H9 (cell line): ENCODE results near the gene ARHGAP26. TPM values are rescaled to one million over a fixed set of nuclear protein-coding genes. Genes with fewer than 3 reads are reported as not detected.

Experiments
- DNase-seq: peaks from one replicate; pipeline ENCODE4 v3.0.0-alpha.2; 2017
- H2AFZ ChIP-seq: one replicate; pipeline ENCODE4 v1.6.1; 2013; ENCODE audit warnings: mild to moderate bottlenecking, low read length, control low read depth, moderate library complexity
- H2AK5ac ChIP-seq: 2 replicates; pipeline ENCODE4 v1.6.1; 2013; ENCODE audit warnings: low read length, control low read depth, mixed read lengths; ENCODE audit not compliant: insufficient read length
- H2BK120ac ChIP-seq: one replicate; pipeline ENCODE4 v1.6.1; 2013; ENCODE audit warnings: low read depth, mild to moderate bottlenecking, low read length, control low read depth, inconsistent platforms; ENCODE audit not compliant: poor library complexity, severe bottlenecking
- H2BK12ac ChIP-seq: 2 replicates; pipeline ENCODE4 v1.6.1; 2013; ENCODE audit warnings: low read length, control low read depth, mixed read lengths, low read depth; ENCODE audit not compliant: insufficient read length
- H2BK15ac ChIP-seq: 2 replicates; pipeline ENCODE4 v1.6.1; 2013; ENCODE audit warnings: low read depth, low read length, control low read depth
- H2BK20ac ChIP-seq: one replicate; pipeline ENCODE4 v1.6.1; 2013; ENCODE audit warnings: low read depth, mild to moderate bottlenecking, low read length, control low read depth, inconsistent platforms; ENCODE audit not compliant: poor library complexity, severe bottlenecking
- H2BK5ac ChIP-seq: 2 replicates; pipeline ENCODE4 v1.6.1; 2013; ENCODE audit warnings: low read length, control low read depth, mixed read lengths; ENCODE audit not compliant: insufficient read length
- H3K14ac ChIP-seq: 2 replicates; pipeline ENCODE4 v1.6.1; 2013; ENCODE audit warnings: low read length, control low read depth; ENCODE audit not compliant: insufficient read depth
- H3K18ac ChIP-seq: 2 replicates; pipeline ENCODE4 v1.6.1; 2013; ENCODE audit warnings: low read depth, mild to moderate bottlenecking, mixed read lengths, low read length, control low read depth; ENCODE audit not compliant: insufficient read length
- H3K23ac ChIP-seq: 2 replicates; pipeline ENCODE4 v1.6.1; 2013; ENCODE audit warnings: low read length, control low read depth, mixed read lengths, low read depth; ENCODE audit not compliant: insufficient read length
- H3K23me2 ChIP-seq: 2 replicates; pipeline ENCODE4 v1.6.1; 2013; ENCODE audit warnings: low read depth, mild to moderate bottlenecking, mixed read lengths, low read length, control low read depth; ENCODE audit not compliant: insufficient read length, poor library complexity, severe bottlenecking
- H3K27ac ChIP-seq: 2 replicates; pipeline ENCODE4 v1.5.1; 2013; ENCODE audit warnings: low read length, control low read depth, mixed read lengths, low read depth; ENCODE audit not compliant: insufficient read length
- H3K27me3 ChIP-seq: 2 replicates; pipeline ENCODE4 v1.6.1; 2013; ENCODE audit warnings: low read length, control low read depth, inconsistent platforms; ENCODE audit not compliant: insufficient read depth
- H3K4ac ChIP-seq: 2 replicates; pipeline ENCODE4 v1.6.1; 2013; ENCODE audit warnings: low read depth, mild to moderate bottlenecking, control low read depth, inconsistent platforms, low read length, moderate library complexity
- H3K4me1 ChIP-seq: 2 replicates; pipeline ENCODE4 v1.6.1; 2013; ENCODE audit warnings: low read length, control low read depth, inconsistent platforms; ENCODE audit not compliant: insufficient read depth
- H3K4me2 ChIP-seq: 2 replicates; pipeline ENCODE4 v1.6.1; 2013; ENCODE audit warnings: low read length, control low read depth, mixed read lengths; ENCODE audit not compliant: insufficient read length, insufficient read depth
- H3K56ac ChIP-seq: 2 replicates; pipeline ENCODE4 v1.6.1; 2013; ENCODE audit warnings: low read depth, mild to moderate bottlenecking, mixed read lengths, low read length, control low read depth; ENCODE audit not compliant: insufficient read length
- H3K79me1 ChIP-seq: 2 replicates; pipeline ENCODE4 v1.6.1; 2013; ENCODE audit warnings: low read depth, mild to moderate bottlenecking, moderate library complexity, low read length, control low read depth, inconsistent platforms; ENCODE audit not compliant: insufficient read depth, poor library complexity, severe bottlenecking
- H3K79me2 ChIP-seq: 2 replicates; pipeline ENCODE4 v1.6.1; 2013; ENCODE audit warnings: low read length, control low read depth, inconsistent platforms; ENCODE audit not compliant: insufficient read depth
- H3K9ac ChIP-seq: 2 replicates; pipeline ENCODE4 v1.6.1; 2013; ENCODE audit warnings: low read length, control low read depth, mixed read lengths; ENCODE audit not compliant: insufficient read length; ENCODE audit errors: extremely low read depth
- H3K9me3 ChIP-seq: one replicate; pipeline ENCODE4 v1.6.1; 2013; ENCODE audit warnings: low read depth, low read length, inconsistent platforms; ENCODE audit not compliant: control insufficient read depth
- H3T11ph ChIP-seq: one replicate; pipeline ENCODE4 v1.6.1; 2013; ENCODE audit warnings: mild to moderate bottlenecking, low read length, control low read depth, inconsistent platforms
- H4K20me1 ChIP-seq: one replicate; pipeline ENCODE4 v1.6.1; 2013; ENCODE audit not compliant: control insufficient read depth, insufficient read length, insufficient read depth
- H4K5ac ChIP-seq: 2 replicates; pipeline ENCODE4 v1.6.1; 2013; ENCODE audit warnings: low read depth, mild to moderate bottlenecking, mixed read lengths, low read length, control low read depth; ENCODE audit not compliant: insufficient read length
- H4K8ac ChIP-seq: replicated peaks from 2 replicates; pipeline ENCODE4 v1.6.1; 2013; ENCODE audit warnings: low read length, control low read depth, mixed read lengths, low read depth; ENCODE audit not compliant: insufficient read length
- H4K91ac ChIP-seq: 2 replicates; pipeline ENCODE4 v1.6.1; 2013; ENCODE audit warnings: low read depth, mild to moderate bottlenecking, moderate library complexity, mixed read lengths, low read length, control low read depth; ENCODE audit not compliant: insufficient read length
- H3K27ac Mint-ChIP-seq, 3 experiments: 2 replicates in 2 of 3; 3 replicates in 1 of 3; pipeline ENCODE4 v1.8.0; 2020 to 2021; ENCODE audit warnings: mixed read lengths in 3 of 3, mild to moderate bottlenecking in 1 of 3, moderate library complexity in 1 of 3
- H3K27me3 Mint-ChIP-seq: 2 replicates; pipeline ENCODE4 v1.8.0; 2021; ENCODE audit warnings: low read depth, mild to moderate bottlenecking, moderate library complexity, mixed read lengths
- H3K36me3 Mint-ChIP-seq, 3 experiments: 2 replicates in 2 of 3; 3 replicates in 1 of 3; pipeline ENCODE4 v1.8.0; 2020 to 2021; ENCODE audit warnings: low read depth in 3 of 3, mixed read lengths in 3 of 3; ENCODE audit not compliant: insufficient read depth in 1 of 3
- H3K4me1 Mint-ChIP-seq, 2 experiments: 2 replicates each; pipeline ENCODE4 v1.8.0; 2020; ENCODE audit warnings: mixed read lengths in 2 of 2
- H3K4me3 Mint-ChIP-seq, 2 experiments: 2 replicates in 1 of 2; 3 replicates in 1 of 2; pipeline ENCODE4 v1.8.0; 2020 to 2021; ENCODE audit warnings: mild to moderate bottlenecking in 2 of 2, mixed read lengths in 2 of 2, moderate library complexity in 1 of 2
- H3K9me3 Mint-ChIP-seq, 2 experiments: 2 replicates in 1 of 2; 3 replicates in 1 of 2; pipeline ENCODE4 v1.8.0; 2020; ENCODE audit warnings: mild to moderate bottlenecking in 2 of 2, mixed read lengths in 2 of 2, moderate library complexity in 1 of 2
- WGBS: extraction: QIAGEN DNeasy Blood & Tissue Kit; methylation state at CpG from one replicate; pipeline ENCODE4 v1.1.7; 2013; ENCODE audit warnings: missing lambda C conversion rate, low lambda C conversion rate, mixed read lengths; ENCODE audit not compliant: insufficient read length; ENCODE audit errors: extremely low coverage; 5-methylcytosine and 5-hydroxymethylcytosine counted together
- total RNA-seq: library from RNA; stranded (reverse); gene quantifications from 2 replicates; pipeline ENCODE4 v1.2.1, GENCODE V29; 2021
- TF ChIP-seq, protein P1 (sequence below): fragments of 200-600 bp; sonication (generic); conservative IDR thresholded peaks from 3 replicates; pipeline ENCODE4 v1.8.0; 2021; ENCODE audit warnings: antibody characterized with exemption, mild to moderate bottlenecking

The ARHGAP26 gene
- total RNA-seq, 1 experiment from 2014 or later = 13.8 TPM

GRCh38 chr5:143245929-143246561 lies 475.9 kb downstream of the ARHGAP26 start:
- H4K5ac ChIP-seq = no peak overlapping the region
- no peak overlapping the region for H3K4ac ChIP-seq
- H4K8ac ChIP-seq = no peak overlapping the region
- no peak overlapping the region for H3K9ac ChIP-seq
- H3K27me3 Mint-ChIP-seq = no peaks in the 10 kb centered on the region; the same call in 1 of the 2 replicates
- peaks cover 0 to 4% (median 0%) of the 10 kb centered on the region in 3 experiments; a peak in 1 of 7 replicates for H3K36me3 Mint-ChIP-seq
- H3K4me1 ChIP-seq = no peaks in the 10 kb centered on the region; the same call in 1 of the 2 replicates
- H3K9me3 Mint-ChIP-seq = peaks cover 0 to 10% of the 10 kb centered on the region in 2 experiments; a peak in 3 of 5 replicates
- H2AFZ ChIP-seq = no peak overlapping the region
- no peak overlapping the region for H3K23ac ChIP-seq
- no peak overlapping the region for H3K18ac ChIP-seq
- no peak overlapping the region for H3K4me2 ChIP-seq
- no peaks in the 10 kb centered on the region for H3K79me1 ChIP-seq
- H3T11ph ChIP-seq = no peak overlapping the region
- H2BK12ac ChIP-seq = no peak overlapping the region
- H2BK120ac ChIP-seq = no peak overlapping the region
- WGBS = no CpG with 5 or more reads among the region's 11 CpGs
- no peak overlapping the region for H2AK5ac ChIP-seq
- H3K4me3 Mint-ChIP-seq = no peak overlapping the region
- H2BK5ac ChIP-seq = no peak overlapping the region
- H3K27me3 ChIP-seq = no peaks in the 10 kb centered on the region
- peaks cover 8% of the 10 kb centered on the region in 2 experiments; a peak in 3 of 4 replicates for H3K4me1 Mint-ChIP-seq
- H3K9me3 ChIP-seq = no peaks in the 10 kb centered on the region
- H3K14ac ChIP-seq = no peak overlapping the region
- TF ChIP-seq, protein P1, sequence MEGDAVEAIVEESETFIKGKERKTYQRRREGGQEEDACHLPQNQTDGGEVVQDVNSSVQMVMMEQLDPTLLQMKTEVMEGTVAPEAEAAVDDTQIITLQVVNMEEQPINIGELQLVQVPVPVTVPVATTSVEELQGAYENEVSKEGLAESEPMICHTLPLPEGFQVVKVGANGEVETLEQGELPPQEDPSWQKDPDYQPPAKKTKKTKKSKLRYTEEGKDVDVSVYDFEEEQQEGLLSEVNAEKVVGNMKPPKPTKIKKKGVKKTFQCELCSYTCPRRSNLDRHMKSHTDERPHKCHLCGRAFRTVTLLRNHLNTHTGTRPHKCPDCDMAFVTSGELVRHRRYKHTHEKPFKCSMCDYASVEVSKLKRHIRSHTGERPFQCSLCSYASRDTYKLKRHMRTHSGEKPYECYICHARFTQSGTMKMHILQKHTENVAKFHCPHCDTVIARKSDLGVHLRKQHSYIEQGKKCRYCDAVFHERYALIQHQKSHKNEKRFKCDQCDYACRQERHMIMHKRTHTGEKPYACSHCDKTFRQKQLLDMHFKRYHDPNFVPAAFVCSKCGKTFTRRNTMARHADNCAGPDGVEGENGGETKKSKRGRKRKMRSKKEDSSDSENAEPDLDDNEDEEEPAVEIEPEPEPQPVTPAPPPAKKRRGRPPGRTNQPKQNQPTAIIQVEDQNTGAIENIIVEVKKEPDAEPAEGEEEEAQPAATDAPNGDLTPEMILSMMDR = no peak
- H2BK15ac ChIP-seq = no peak overlapping the region
- H4K20me1 ChIP-seq = no peaks in the 10 kb centered on the region
- H3K27ac ChIP-seq = no peak overlapping the region
- H3K56ac ChIP-seq = no peak overlapping the region
- no peak for DNase-seq
- peak overlapping the region in 1 of 3 experiments; percentile 40; a peak in 1 of 7 replicates for H3K27ac Mint-ChIP-seq
- no peak overlapping the region for H2BK20ac ChIP-seq
- H3K79me2 ChIP-seq = no peaks in the 10 kb centered on the region
- no peaks in the 10 kb centered on the region for H3K23me2 ChIP-seq
- H4K91ac ChIP-seq = no peak overlapping the region
